Endothelial cell of umbilical vein (primary cell): ENCODE measurements around the gene GJA1. TPM values are rescaled to one million over a fixed set of nuclear protein-coding genes. Genes with fewer than 3 reads are reported as not detected.
A peak's percentile ranks its signal among the peaks of the same experiment; 100 is the strongest.

Experiments
- BruUV-seq: library from RNA; stranded (reverse); fragments of 400-500 nt; replicated peaks from 2 replicates; lab custom pipeline; 2021; lab: Mats Ljungman, UMichigan
- CTCF ChIA-PET: fragments of 300-600, 350-600 bp; sonication (Branson Sonifier 250); formaldehyde crosslinking; loops from one replicate; lab custom pipeline; 2021; ENCODE audit warnings: antibody characterized with exemption, inconsistent platforms; lab: Charles Lee
- POLR2A ChIA-PET: fragments of 300-600, 350-600 bp; sonication (Branson Sonifier 250); formaldehyde crosslinking; loops from one replicate; lab custom pipeline; 2021; ENCODE audit warnings: antibody characterized with exemption, inconsistent platforms; lab: Charles Lee
- DNase-seq: peaks from one replicate; pipeline ENCODE4 v3.0.0-alpha.2; 2011; ENCODE audit warnings: low read depth, low spot score
- FAIRE-seq: peaks from 2 replicates; lab custom pipeline; 2011; peaks lifted over from hg19 to GRCh38; lab: Jason Lieb, UNC
- H2AFZ ChIP-seq: 2 replicates; pipeline ENCODE4 v1.6.0; 2012; ENCODE audit warnings: low read depth, low read length, control low read depth, inconsistent platforms
- H3K27ac ChIP-seq: 2 replicates; pipeline ENCODE4 v1.5.1; 2011; ENCODE audit warnings: low read depth, mild to moderate bottlenecking, control low read depth, low read length, moderate library complexity; ENCODE audit not compliant: insufficient read depth
- H3K27me3 ChIP-seq, 2 experiments: 2 replicates each; pipeline versions ENCODE4 v1.6.0 to v1.6.1; 2011; ENCODE audit warnings: low read length in 2 of 2, mixed read lengths in 1 of 2; ENCODE audit not compliant: control insufficient read depth in 2 of 2, insufficient read depth in 2 of 2
- H3K36me3 ChIP-seq, 2 experiments: 2 replicates in 1 of 2; 3 replicates in 1 of 2; pipeline ENCODE4 v1.5.1; 2011; ENCODE audit warnings: low read length in 2 of 2, mild to moderate bottlenecking in 1 of 2, moderate library complexity in 1 of 2; ENCODE audit not compliant: control insufficient read depth in 2 of 2, insufficient read depth in 2 of 2; ENCODE audit errors: extremely low read depth in 1 of 2
- H3K4me1 ChIP-seq: 3 replicates; pipeline ENCODE4 v1.5.1; 2011; ENCODE audit warnings: mild to moderate bottlenecking, low read length; ENCODE audit not compliant: control insufficient read depth, insufficient read depth; ENCODE audit errors: extremely low read depth
- H3K4me2 ChIP-seq: 2 replicates; pipeline ENCODE4 v1.6.1; 2011; ENCODE audit warnings: low read length, control low read depth, mixed read lengths; ENCODE audit not compliant: insufficient read depth
- H3K4me3 ChIP-seq, 3 experiments: fragments of 200-600 bp in 1 of 3; sonication (generic), shearing (Covaris generic) in 1 of 3; replicated peaks in 1 of 3; 2 replicates each; pipeline ENCODE4 v1.5.1; 2011 to 2016; ENCODE audit warnings: control low read depth in 3 of 3, low read length in 3 of 3, mild to moderate bottlenecking in 2 of 3, inconsistent platforms in 1 of 3, low read depth in 1 of 3, moderate library complexity in 1 of 3; ENCODE audit not compliant: insufficient read depth in 1 of 3
- H3K79me2 ChIP-seq: 2 replicates; pipeline ENCODE4 v1.6.0; 2012; ENCODE audit warnings: low read length, inconsistent platforms; ENCODE audit not compliant: control insufficient read depth, insufficient read depth
- H3K9ac ChIP-seq: replicated peaks from 2 replicates; pipeline ENCODE3; 2011; ENCODE audit warnings: low read length, control low read depth; ENCODE audit not compliant: insufficient read depth; ENCODE audit errors: extremely low read depth
- H3K9me1 ChIP-seq: replicated peaks from 3 replicates; pipeline ENCODE4 v1.6.0; 2011; ENCODE audit warnings: mild to moderate bottlenecking, low read length; ENCODE audit not compliant: control insufficient read depth, insufficient read depth; ENCODE audit errors: extremely low read depth
- H3K9me3 ChIP-seq: replicated peaks from 2 replicates; pipeline ENCODE4 v1.5.1; 2012; ENCODE audit warnings: low read length, inconsistent platforms; ENCODE audit not compliant: control insufficient read depth, insufficient read depth
- H4K20me1 ChIP-seq: replicated peaks from 2 replicates; pipeline ENCODE3; 2011; ENCODE audit warnings: mild to moderate bottlenecking, low read length; ENCODE audit not compliant: control insufficient read depth, insufficient read depth; ENCODE audit errors: extremely low read depth
- EZH2 ChIP-seq: IDR thresholded peaks from 2 replicates; pipeline ENCODE4 v1.6.1; 2012; ENCODE audit warnings: borderline replicate concordance, low read depth, mild to moderate bottlenecking, moderate library complexity, low read length, inconsistent platforms; ENCODE audit not compliant: severe bottlenecking
- FOS ChIP-seq: IDR thresholded peaks from 2 replicates; pipeline ENCODE4 v1.6.1; 2011; ENCODE audit warnings: mild to moderate bottlenecking, low read length, moderate library complexity, borderline replicate concordance; ENCODE audit not compliant: insufficient read depth
- GATA2 ChIP-seq: IDR thresholded peaks from 2 replicates; pipeline ENCODE4 v1.7.0; 2011; ENCODE audit warnings: low read depth, mild to moderate bottlenecking, moderate library complexity, mixed read lengths, low read length; ENCODE audit not compliant: insufficient read length, insufficient read depth
- JUN ChIP-seq: IDR thresholded peaks from 2 replicates; pipeline ENCODE4 v1.6.1; 2011; ENCODE audit warnings: borderline replicate concordance, low read depth; ENCODE audit not compliant: insufficient read length, insufficient read depth
- MYC ChIP-seq: IDR thresholded peaks from one replicate; pipeline ENCODE4 v1.6.1; 2011; ENCODE audit warnings: mild to moderate bottlenecking, low read depth, low read length
- POLR2A ChIP-seq: IDR thresholded peaks from 2 replicates; pipeline ENCODE4 v1.6.1; 2012; ENCODE audit warnings: low read depth, mild to moderate bottlenecking, control low read depth, low read length
- POLR2AphosphoS5 ChIP-seq: IDR thresholded peaks from 2 replicates; pipeline ENCODE4 v1.6.1; 2012; ENCODE audit warnings: low read depth, mild to moderate bottlenecking, control low read depth, low read length, moderate library complexity; ENCODE audit not compliant: insufficient read depth
- dilution Hi-C: fragments of 300-500 bp; cut with MboI; formaldehyde crosslinking; loops from one replicate; pipeline ENCODE4 v1.15.0; 2019; ENCODE audit warnings: low sequenced_read_pairs; ENCODE audit not compliant: extremely low pct_ligation_motif_present
- intact Hi-C: fragments of 100-400 bp; cut with micrococcal nuclease; formaldehyde crosslinking; loops from one replicate; pipeline ENCODE4 v1.10.0; 2022
- polyA plus RNA-seq, 4 experiments: library from polyadenylated mRNA; depleted of rRNA in 3 of 4; stranded (reverse) in 3 of 4; unstranded in 1 of 4; fragments of >200 nt; gene quantifications; 2 replicates each; pipeline versions ENCODE4 v1.2.1 to v1.2.3, GENCODE V29; 2011 to 2012; ENCODE audit warnings: missing spikeins in 1 of 4
- total RNA-seq: library from RNA; stranded (reverse); gene quantifications from 2 replicates; pipeline ENCODE4 v1.2.3, GENCODE V29; 2021
- TF ChIP-seq, protein P1 (sequence below): IDR thresholded peaks from 2 replicates; pipeline ENCODE4 v1.6.1; 2011; ENCODE audit not compliant: insufficient read depth, insufficient read length
- TF ChIP-seq, protein P2 (sequence below), 2 donors: IDR thresholded peaks; 1 replicate in 1 of 2; 2 replicates in 1 of 2; pipeline ENCODE4 v1.5.1; 2011; ENCODE audit warnings: low read length in 2 of 2, mild to moderate bottlenecking in 2 of 2, moderate library complexity in 2 of 2, control low read depth in 1 of 2, inconsistent platforms in 1 of 2, low read depth in 1 of 2; ENCODE audit not compliant: insufficient read depth in 1 of 2; ENCODE audit errors: extremely low read depth in 1 of 2

GJA1 gene
- total and polyA plus RNA-seq, 2 donors (not counting 3 experiments of a cell fraction or from before 2014, with no cell fraction given) = 185 to 235 TPM

DNA sequence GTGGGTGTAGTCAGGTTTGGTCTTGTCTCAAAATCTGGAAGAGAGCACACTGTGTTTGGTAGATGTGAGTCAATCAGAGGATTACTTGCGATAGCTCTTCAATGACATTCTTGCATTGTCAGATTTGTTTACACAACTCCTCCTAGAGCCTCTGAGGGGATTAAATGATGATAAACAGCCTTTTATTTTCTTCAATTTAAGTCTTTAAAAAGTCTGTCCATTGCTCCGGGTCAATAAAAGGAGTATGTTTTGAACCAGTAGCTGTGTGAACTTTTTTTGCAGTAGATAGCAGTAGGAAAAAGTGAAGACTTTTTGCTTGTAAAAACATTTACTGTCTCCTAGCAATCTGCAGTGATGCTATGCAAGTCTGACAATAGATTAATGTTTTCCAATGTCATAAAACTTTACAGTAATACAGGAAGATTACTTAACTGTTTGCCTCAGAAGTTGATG, 49.9 kb downstream of the GJA1 start:
- intact Hi-C loops = no loop called here
- dilution Hi-C loops = no loop called here
- TF ChIP-seq POLR2AphosphoS5 (no peak), EZH2 (no peak), FOS (no peak), GATA2 (no peak), MYC (no peak), JUN (no peak)
- TF ChIP-seq, protein P1, sequence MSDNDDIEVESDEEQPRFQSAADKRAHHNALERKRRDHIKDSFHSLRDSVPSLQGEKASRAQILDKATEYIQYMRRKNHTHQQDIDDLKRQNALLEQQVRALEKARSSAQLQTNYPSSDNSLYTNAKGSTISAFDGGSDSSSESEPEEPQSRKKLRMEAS = no peak

DNA sequence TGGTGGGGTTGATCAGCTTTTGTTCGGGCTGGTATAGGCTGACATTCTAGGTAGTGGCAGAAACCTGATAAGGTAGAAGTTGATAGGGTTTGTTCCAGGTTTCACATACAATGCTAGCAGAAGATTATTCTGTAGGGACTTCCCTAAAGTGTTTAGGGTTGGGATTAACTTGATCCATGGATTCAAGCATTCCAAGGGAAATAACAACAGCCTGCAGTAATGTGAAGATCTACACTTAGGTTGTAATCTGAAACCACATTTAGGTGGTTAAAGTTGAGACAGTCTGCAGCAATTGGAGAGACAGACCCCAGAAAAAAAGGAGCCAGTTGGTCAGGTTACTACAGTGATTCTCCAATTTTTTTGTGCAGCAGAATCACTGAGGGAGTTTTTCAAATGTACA, 56.1 kb downstream of the GJA1 start:
- Histone ChIP-seq H3K27me3 (no peaks in the 10 kb centered on the region), H3K4me1 (no peaks in the 10 kb centered on the region), H2AFZ (no peak overlapping the region), H3K79me2 (no peaks in the 10 kb centered on the region), H4K20me1 (no peaks in the 10 kb centered on the region), H3K4me2 (no peak overlapping the region), H3K9me1 (no peaks in the 10 kb centered on the region), H3K4me3 (no peak overlapping the region), H3K9ac (no peak overlapping the region), H3K9me3 (no peaks in the 10 kb centered on the region), H3K27ac (no peak overlapping the region), H3K36me3 (no peaks in the 10 kb centered on the region)
- no TSS peak for BruUV-seq
- ChIA-PET POLR2A (no interaction called here), CTCF (interaction anchor here (0.5 to 2.3 kb wide), 2 partner anchors 10 to 28 kb away, joined by 3 to 6 read pairs; no protein-coding TSS in a partner anchor)
- FAIRE-seq (no peak), DNase-seq (no peak)
- TF ChIP-seq GATA2 = no peak
- TF ChIP-seq FOS = no peak
- TF ChIP-seq JUN = no peak
- TF ChIP-seq, protein P1 = no peak
- no peak for TF ChIP-seq POLR2AphosphoS5
- TF ChIP-seq, protein P2, sequence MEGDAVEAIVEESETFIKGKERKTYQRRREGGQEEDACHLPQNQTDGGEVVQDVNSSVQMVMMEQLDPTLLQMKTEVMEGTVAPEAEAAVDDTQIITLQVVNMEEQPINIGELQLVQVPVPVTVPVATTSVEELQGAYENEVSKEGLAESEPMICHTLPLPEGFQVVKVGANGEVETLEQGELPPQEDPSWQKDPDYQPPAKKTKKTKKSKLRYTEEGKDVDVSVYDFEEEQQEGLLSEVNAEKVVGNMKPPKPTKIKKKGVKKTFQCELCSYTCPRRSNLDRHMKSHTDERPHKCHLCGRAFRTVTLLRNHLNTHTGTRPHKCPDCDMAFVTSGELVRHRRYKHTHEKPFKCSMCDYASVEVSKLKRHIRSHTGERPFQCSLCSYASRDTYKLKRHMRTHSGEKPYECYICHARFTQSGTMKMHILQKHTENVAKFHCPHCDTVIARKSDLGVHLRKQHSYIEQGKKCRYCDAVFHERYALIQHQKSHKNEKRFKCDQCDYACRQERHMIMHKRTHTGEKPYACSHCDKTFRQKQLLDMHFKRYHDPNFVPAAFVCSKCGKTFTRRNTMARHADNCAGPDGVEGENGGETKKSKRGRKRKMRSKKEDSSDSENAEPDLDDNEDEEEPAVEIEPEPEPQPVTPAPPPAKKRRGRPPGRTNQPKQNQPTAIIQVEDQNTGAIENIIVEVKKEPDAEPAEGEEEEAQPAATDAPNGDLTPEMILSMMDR (IDR thresholded peaks at IDR 0.05; ENCODE audit: extremely low read depth in 1 of 2, insufficient read depth in 1 of 2, low read depth in 1 of 2, low read length in 2 of 2) = no peak
- no peak for TF ChIP-seq EZH2
- no peak for TF ChIP-seq POLR2A
- TF ChIP-seq MYC = no peak
- intact Hi-C loops = no loop called here
- dilution Hi-C loops = no loop called here

More for the DNA sequence above, 49.9 kb downstream of the GJA1 start:
- POLR2A ChIA-PET = no interaction called here
- no TSS peak for BruUV-seq
- no peak overlapping the region for H3K4me3 ChIP-seq
- H3K36me3 ChIP-seq = no peaks in the 10 kb centered on the region
- H3K27ac ChIP-seq = no peak overlapping the region
- no peaks in the 10 kb centered on the region for H4K20me1 ChIP-seq
- no peak overlapping the region for H3K9ac ChIP-seq
- no peaks in the 10 kb centered on the region for H3K79me2 ChIP-seq
- no peak overlapping the region for H2AFZ ChIP-seq
- no peaks in the 10 kb centered on the region for H3K9me1 ChIP-seq
- no peaks in the 10 kb centered on the region for H3K9me3 ChIP-seq
- H3K27me3 ChIP-seq = no peaks in the 10 kb centered on the region
- FAIRE-seq (no peak), DNase-seq (peak; percentile 51)
- peaks cover 9% of the 10 kb centered on the region for H3K4me1 ChIP-seq
- CTCF ChIA-PET = no interaction called here
- H3K4me2 ChIP-seq = no peak overlapping the region
